ENCODE results near the gene TOLLIP. TPM values are rescaled to one million over a fixed set of nuclear protein-coding genes. Genes with fewer than 3 reads are reported as not detected.

Gene TOLLIP
- total and polyA plus RNA-seq, 2 of the 8 experiments (the other 6 are each of a cell fraction or from before 2014, with no cell fraction given) = 23.7 to 34.7 TPM

- Histone ChIP-seq H4K5ac (ENCODE audit: insufficient read length, low read depth, low read length) (no peak overlapping the region), H3K18ac (ENCODE audit: extremely low read depth, low read length) (no peak overlapping the region), H2BK5ac (ENCODE audit: low read depth, low read length) (no peak overlapping the region), H3K56ac (replicated peaks; ENCODE audit: insufficient read length, low read depth, low read length) (no peak overlapping the region), H3K79me2 (ENCODE audit: control insufficient read depth in 1 of 2, insufficient read depth in 2 of 2, low read length in 2 of 2) (no peaks in the 10 kb centered on the region), H3K9ac (replicated peaks in 1 of 4; ENCODE audit: extremely low read depth in 1 of 4, low read depth in 3 of 4, low read length in 3 of 4) (no peak overlapping the region), H3K79me1 (ENCODE audit: low read depth, low read length) (peaks cover 6% of the 10 kb centered on the region; the same call in 1 of the 2 replicates), H3K14ac (ENCODE audit: insufficient read length) (no peak overlapping the region), H3K23ac (ENCODE audit: insufficient read length) (no peak overlapping the region), H4K91ac (replicated peaks; ENCODE audit: insufficient read length, low read length) (no peak overlapping the region), H3K4me3 (ENCODE audit: extremely low read depth in 1 of 4, insufficient read depth in 2 of 4, low read depth in 3 of 4, low read length in 4 of 4) (no peak overlapping the region), H3K9me3 (ENCODE audit: insufficient read depth in 2 of 2, low read depth in 1 of 2, low read length in 1 of 2) (no peaks in the 10 kb centered on the region; a peak in 1 of 4 replicates), H2BK20ac (ENCODE audit: low read length) (no peak overlapping the region), H3K27me3 (replicated peaks in 1 of 4; ENCODE audit: control insufficient read depth in 3 of 4, extremely low read depth in 1 of 4, insufficient read depth in 3 of 4, low read length in 3 of 4) (no peaks in the 10 kb centered on the region), H4K20me1 (replicated peaks in 1 of 2; ENCODE audit: control insufficient read depth in 1 of 2, insufficient read depth in 2 of 2, low read length in 2 of 2) (peaks cover 0 to 13% of the 10 kb centered on the region in 2 experiments), H2BK15ac (ENCODE audit: low read length) (no peak overlapping the region), H3K27ac (ENCODE audit: low read depth, low read length) (no peak overlapping the region), H3K4me1 (replicated peaks in 1 of 4; ENCODE audit: control insufficient read depth in 3 of 4, insufficient read depth in 4 of 4, low read length in 3 of 4) (no peaks in the 10 kb centered on the region; a peak in 1 of 7 replicates), H3K36me3 (ENCODE audit: control insufficient read depth in 2 of 4, insufficient read depth in 4 of 4, low read length in 3 of 4) (peaks cover 2 to 14% (median 11%) of the 10 kb centered on the region in 4 experiments; a peak in 6 of 8 replicates), H2BK120ac (replicated peaks; ENCODE audit: low read depth, low read length) (no peak overlapping the region), H4K8ac (ENCODE audit: extremely low read depth, insufficient read depth, low read length) (no peak overlapping the region; the same call in 1 of the 2 replicates), H3K4ac (replicated peaks; ENCODE audit: insufficient read length, low read depth, low read length) (no peak overlapping the region), H2AK5ac (ENCODE audit: low read depth, low read length) (no peak overlapping the region), H3K4me2 (ENCODE audit: insufficient read depth in 1 of 2, low read depth in 2 of 2, low read length in 2 of 2) (no peak overlapping the region), H2AFZ (ENCODE audit: low read length) (no peak overlapping the region), H2BK12ac (ENCODE audit: low read depth, low read length) (no peak overlapping the region), H3K23me2 (ENCODE audit: low read depth, low read length) (no peaks in the 10 kb centered on the region)
- 95% methylated on average over 27 of the region's 27 CpGs; no CpG with 5 or more reads in 1 of the 2 experiments for WGBS, 2 experiments (ENCODE audit: extremely low coverage in 1 of 2, insufficient coverage in 1 of 2, insufficient read length in 1 of 2, insufficient replicate concordance in 2 of 2, low coverage in 1 of 2, low lambda C conversion rate in 2 of 2, missing lambda C conversion rate in 1 of 2)
- ChIA-PET CTCF (ENCODE audit: partially characterized antibody) (interaction anchor here (0.8 kb wide), 1 partner anchor 9 kb away, joined by 3 read pairs; no protein-coding TSS in a partner anchor), POLR2A (ENCODE audit: partially characterized antibody) (no interaction called here)
- FAIRE-seq (no peak), DNase-seq (ENCODE audit: low read depth in 1 of 2, low spot score in 2 of 2) (no peak)
- TF ChIP-seq SIX5 (IDR thresholded peaks at IDR 0.05; ENCODE audit: low read depth, low read length) = no peak
- TF ChIP-seq SP2 (IDR thresholded peaks at IDR 0.05; ENCODE audit: low read length) = no peak
- TF ChIP-seq SIN3A (conservative IDR thresholded peaks at IDR 0.05 in 1 of 2, IDR thresholded peaks at IDR 0.05 in 1 of 2; ENCODE audit: low read depth in 1 of 2, low read length in 2 of 2) = no peak
- TF ChIP-seq EGR1 (IDR thresholded peaks at IDR 0.05; ENCODE audit: borderline replicate concordance, low read depth, low read length) = no peak
- no peak for TF ChIP-seq YY1 (IDR thresholded peaks at IDR 0.05; ENCODE audit: low read depth, low read length)
- TF ChIP-seq TAF7 (optimal IDR thresholded peaks at IDR 0.05; ENCODE audit: borderline replicate concordance, low read depth, low read length) = no peak
- no peak for TF ChIP-seq GABPA (IDR thresholded peaks at IDR 0.05; ENCODE audit: borderline replicate concordance, insufficient read depth, low read length)
- no peak for TF ChIP-seq CREB1 (IDR thresholded peaks at IDR 0.05)
- no peak for TF ChIP-seq KDM1A (IDR thresholded peaks at IDR 0.05; ENCODE audit: borderline replicate concordance, low read length)
- TF ChIP-seq JUN (IDR thresholded peaks at IDR 0.05; ENCODE audit: low read depth, low read length) = no peak
- no peak for TF ChIP-seq SP4 (IDR thresholded peaks at IDR 0.05; ENCODE audit: low read length)
- no peak for TF ChIP-seq CEBPB (IDR thresholded peaks at IDR 0.05; ENCODE audit: low read depth, low read length)
- TF ChIP-seq CHD1 (IDR thresholded peaks at IDR 0.05; ENCODE audit: low read depth, low read length) = no peak
- no peak for TF ChIP-seq RXRA (IDR thresholded peaks at IDR 0.05; ENCODE audit: insufficient read depth, low read depth, low read length)
- TF ChIP-seq TAF1 (IDR thresholded peaks at IDR 0.05; ENCODE audit: low read depth, low read length) = no peak
These were observed 31.4 kb downstream of the TOLLIP start for GRCh38 chr11:1277936-1278512.
